Coronary artery (tissue), 2 donors: ENCODE data around the gene ZNF519.
"Not testable (repeated sequence)": the region's sequence is repeated elsewhere in the genome, so short reads cannot be mapped to it uniquely, and the experiment has no call there.

Experiments used
- DNase-seq: peaks from one replicate; pipeline ENCODE4 v3.0.0-alpha.2; 2017; ENCODE audit warnings: low spot score
- H3K27ac ChIP-seq, 2 donors: fragments of 200-600 bp; sonication (generic); one replicate each; pipeline ENCODE4 v1.5.1; 2016 to 2019
- H3K4me3 ChIP-seq: fragments of 200-600 bp; sonication (generic); 2 replicates; pipeline ENCODE4 v1.5.1; 2016; ENCODE audit warnings: mild to moderate bottlenecking, moderate library complexity
- CTCF ChIP-seq: fragments of 200-600 bp; sonication (generic); IDR thresholded peaks from one replicate; pipeline ENCODE4 v1.5.1; 2019; ENCODE audit warnings: antibody characterized with exemption

Gene ZNF519

GRCh38 chr18:14151564-14152113, 19.4 kb upstream of the ZNF519 start:
- DNase-seq, H3K4me3 ChIP-seq, H3K27ac ChIP-seq: not testable (repeated sequence)

DNA sequence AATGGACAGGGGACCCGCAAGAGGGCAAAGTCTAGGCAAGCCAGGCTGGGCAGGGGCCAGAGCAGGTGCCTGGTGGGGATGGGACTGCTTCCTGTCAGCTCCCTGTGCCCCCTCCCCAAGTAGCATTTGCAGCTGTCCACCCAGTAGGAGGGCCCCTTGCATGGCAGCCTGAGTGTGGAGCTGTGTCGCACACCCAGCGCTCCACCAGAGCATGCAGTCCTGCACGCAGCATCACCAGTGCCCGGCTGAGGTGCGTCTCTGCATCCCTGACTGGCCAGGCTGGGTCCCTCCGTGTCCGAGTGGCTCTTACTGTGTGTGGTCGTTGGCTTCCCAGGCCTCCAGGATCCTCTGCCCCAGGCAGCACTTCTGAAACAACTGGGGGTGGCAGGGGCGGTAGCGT, 18.5 kb upstream of the ZNF519 start:
- H3K4me3 ChIP-seq, DNase-seq, H3K27ac ChIP-seq: not testable (repeated sequence)

- H3K27ac ChIP-seq, DNase-seq, H3K4me3 ChIP-seq: not testable (repeated sequence)
Observed at GRCh38 chr18:14149916-14150420, 17.7 kb upstream of the ZNF519 start.

DNA sequence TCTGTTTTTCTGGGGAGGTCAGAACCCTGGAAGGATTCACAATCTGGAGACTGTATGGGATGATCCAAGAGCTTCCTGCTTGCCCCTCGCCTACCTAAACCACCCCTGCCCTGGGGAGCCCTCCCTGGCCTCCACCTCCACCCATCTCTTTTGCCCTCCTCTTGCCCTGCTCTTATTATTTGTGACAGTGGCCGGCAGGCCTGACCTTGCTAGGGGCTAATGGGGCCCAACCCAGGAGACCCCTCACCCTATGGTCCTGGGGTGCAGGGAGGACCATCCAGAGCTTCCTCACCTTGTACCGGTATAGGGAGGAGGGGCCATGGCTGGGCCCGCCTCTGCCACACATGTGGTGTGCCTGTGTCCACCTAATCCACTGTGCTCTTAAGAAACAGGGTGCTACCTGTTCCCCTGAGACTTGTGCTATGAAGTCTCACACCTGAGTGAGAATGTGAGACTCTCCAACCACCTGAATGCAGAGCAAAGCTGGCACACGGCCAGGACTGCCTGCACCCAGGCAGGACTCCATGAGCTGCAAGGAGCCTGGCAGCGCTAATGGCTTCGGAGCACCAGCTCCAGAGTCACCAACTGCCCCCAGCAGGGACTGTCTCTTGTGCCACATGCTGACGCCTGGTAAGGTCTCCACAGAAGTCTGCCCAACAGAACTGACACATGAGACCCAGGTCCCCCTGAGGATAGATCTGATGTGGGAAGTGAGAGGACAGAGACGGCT, 17.1 kb upstream of the ZNF519 start:
- not testable (repeated sequence) for H3K27ac ChIP-seq, DNase-seq, H3K4me3 ChIP-seq

GRCh38 chr18:14147935-14148865, 16.0 kb upstream of the ZNF519 start:
- not testable (repeated sequence) for H3K4me3 ChIP-seq, DNase-seq

DNA sequence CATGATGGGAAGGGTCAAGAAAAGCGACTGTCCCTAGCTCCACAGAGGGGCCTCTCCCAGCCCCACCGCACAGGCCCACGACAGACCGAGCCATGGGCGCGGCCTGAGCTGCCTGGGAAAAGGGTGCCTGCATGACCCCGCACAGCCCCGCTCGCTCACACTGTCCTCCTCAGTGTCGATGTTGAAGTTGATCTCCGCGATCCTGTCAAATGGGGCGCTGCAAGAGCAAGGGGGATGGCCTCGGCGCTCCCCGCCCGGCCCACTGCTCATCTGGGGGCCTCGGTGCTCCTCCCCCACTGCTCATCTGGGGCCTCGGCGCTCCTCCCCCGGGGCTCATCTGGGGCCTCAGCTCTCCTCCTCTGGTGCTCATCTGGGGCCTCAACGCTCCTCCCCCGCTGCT, 14.5 kb upstream of the ZNF519 start:
- not testable (repeated sequence) for DNase-seq, H3K27ac ChIP-seq, H3K4me3 ChIP-seq

More at GRCh38 chr18:14147935-14148865, 16.0 kb upstream of the ZNF519 start:
- not testable (repeated sequence) for H3K27ac ChIP-seq

DNA sequence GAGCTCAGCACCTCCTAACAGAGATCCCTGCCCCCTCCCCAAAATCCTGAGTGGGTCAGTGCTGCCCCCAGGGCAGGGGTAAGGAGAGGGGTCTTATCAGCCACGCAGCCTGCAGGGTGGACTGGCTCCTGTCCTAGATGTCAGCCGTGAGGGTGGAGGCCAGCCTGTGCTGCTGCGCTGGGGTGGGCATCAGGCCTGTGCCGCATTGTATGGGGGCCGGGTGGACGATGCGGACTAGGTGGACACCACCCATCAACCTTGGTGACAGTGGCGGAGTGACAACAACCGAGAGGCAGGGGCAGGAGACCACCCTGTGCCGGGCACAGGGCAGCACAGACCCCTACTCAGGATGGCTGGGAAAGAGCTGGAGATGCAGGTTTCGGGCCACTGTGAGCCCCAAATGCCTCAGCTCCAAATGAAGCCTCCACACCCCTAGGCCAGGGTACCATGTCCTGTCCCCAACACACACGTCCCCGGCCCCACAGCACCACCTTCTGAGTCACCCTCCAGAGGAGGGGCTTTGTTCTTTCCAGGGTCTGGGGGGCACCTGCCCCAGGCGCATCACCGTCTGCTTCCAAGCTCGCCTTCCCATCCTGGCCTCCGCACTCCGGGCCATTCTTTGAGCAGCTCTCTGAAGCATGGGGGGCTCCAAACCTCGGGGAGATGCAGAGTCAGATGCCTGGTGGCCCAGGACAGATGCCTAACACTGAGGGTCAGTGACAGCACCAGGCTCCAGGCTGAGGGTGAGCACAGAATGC, 13.5 kb upstream of the ZNF519 start:
- DNase-seq, H3K4me3 ChIP-seq, H3K27ac ChIP-seq: not testable (repeated sequence)

- H3K4me3 ChIP-seq, DNase-seq, H3K27ac ChIP-seq: not testable (repeated sequence)
Observed at GRCh38 chr18:14145021-14145420, 12.8 kb upstream of the ZNF519 start.

DNA sequence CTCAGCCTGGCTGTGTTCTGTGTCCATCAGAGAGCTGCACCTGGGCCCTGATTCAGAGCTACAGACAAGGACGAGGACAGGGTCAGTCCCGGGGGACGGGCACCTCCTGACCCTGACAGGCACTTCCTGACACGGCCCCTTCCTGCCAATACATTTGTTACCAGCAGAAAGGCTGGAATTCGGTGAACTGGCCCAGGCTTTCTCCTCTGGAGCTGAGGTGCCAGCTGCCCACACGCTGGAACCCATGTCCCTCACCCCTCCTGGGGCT, 12.3 kb upstream of the ZNF519 start:
- DNase-seq: no peak
- Histone ChIP-seq H3K27ac (no peak overlapping the region), H3K4me3 (no peak overlapping the region)
- TF ChIP-seq CTCF: no peak

DNA sequence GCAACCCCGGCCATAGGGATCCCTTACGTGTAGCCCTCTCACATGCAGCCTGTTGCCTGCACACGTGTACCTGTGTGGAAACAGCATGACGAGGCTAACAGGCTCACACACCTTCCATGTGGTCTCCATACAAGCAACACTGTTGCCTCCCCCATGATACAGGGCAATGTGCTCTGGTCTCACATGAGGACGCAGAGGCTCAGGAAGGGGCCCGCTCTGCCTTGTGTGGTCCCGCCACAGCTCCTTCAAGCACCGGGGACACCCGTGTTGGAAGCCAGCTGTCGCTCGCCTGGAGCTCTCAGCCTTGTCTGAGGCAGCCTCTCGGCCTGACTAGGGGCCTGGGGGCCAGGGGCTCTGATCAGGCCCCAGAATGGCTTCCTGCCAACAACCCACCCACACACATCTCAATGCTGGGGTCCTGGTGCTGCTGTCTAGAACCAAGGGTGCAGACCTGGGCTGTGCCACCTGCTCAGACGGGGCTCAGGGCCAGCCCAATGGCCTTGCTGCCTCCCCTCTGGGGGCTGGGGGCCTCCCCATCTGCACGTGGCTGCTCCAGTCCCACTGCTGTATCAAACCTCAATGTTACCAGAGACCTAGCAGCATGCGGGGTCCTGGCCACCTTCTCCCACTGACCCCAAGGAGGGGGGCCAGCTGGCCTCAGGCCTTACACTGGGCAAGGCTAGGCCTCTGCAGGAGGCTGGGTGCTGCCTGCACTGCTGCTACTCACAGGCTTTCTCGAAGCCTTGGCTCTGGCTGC, 11.8 kb upstream of the ZNF519 start:
- DNase-seq, H3K27ac ChIP-seq, H3K4me3 ChIP-seq: not testable (repeated sequence)

DNA sequence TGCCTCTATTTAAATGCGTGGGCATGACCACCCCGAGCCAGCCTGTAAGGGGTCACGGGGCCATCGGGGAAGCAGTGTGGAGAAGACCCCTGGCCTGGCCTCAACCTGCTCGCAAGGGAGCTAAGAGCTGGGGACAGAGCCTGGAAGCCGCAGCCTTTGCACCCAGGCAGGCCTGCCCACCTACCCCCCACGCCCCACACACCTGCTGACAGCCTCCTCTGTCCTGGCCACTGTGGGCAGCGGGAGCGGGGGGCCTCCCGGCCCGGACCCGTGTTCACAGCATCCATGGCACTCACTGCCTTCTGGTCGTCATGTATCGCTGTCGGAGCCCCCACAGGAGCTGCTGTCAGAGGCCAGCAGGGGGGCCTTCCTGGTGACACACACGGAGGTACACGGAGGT, 11.2 kb upstream of the ZNF519 start:
- H3K27ac ChIP-seq, DNase-seq, H3K4me3 ChIP-seq: not testable (repeated sequence)

- H3K27ac ChIP-seq, DNase-seq, H3K4me3 ChIP-seq: not testable (repeated sequence)
Observed at GRCh38 chr18:14142177-14142576, 9.9 kb upstream of the ZNF519 start.

DNA sequence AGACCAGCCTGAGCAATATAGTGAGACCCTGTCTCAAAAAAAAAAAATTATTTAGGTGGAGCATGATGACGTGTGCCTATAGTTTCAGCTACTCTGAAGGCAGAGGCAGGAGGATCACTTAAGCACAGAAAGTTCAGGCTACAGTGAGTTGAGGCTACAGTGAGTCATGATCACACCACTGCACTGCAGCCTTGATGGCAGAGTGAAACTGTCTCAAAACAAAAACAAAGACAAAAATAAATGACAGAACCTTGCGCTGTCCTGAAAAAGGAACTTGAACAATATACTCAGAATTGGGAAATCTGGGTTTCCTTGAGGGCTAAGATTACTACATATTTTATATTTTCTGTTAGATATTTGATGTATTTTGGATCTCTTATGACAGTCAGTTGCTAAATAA, 7.3 kb upstream of the ZNF519 start:
- not testable (repeated sequence) for H3K27ac ChIP-seq, H3K4me3 ChIP-seq, DNase-seq

DNA sequence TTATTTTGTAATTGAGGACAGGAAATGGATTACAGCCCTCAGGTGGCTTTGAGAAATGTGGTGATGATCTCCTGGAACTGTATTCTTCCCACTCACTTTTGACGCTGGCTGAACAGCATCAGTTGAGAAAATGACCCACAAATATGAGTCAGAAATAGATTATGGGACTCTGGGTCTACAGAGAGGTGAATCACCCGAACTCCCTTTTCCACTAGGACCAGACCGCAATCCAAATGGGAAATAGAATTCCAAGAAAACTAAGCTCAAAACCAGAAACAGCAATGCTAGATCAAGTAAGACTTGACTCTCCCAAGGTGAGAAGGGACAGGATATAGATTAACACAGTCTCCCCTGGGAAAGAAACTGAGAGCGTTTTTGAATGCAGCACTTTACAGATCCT, 5.7 kb upstream of the ZNF519 start:
- H3K27ac ChIP-seq, DNase-seq: not testable (repeated sequence)

GRCh38 chr18:14131696-14132270, 452 bp downstream of the ZNF519 start:
- peak overlapping the region; percentile 71 for H3K4me3 ChIP-seq
- peak overlapping the region; percentile 50 to 71 for H3K27ac ChIP-seq
- DNase-seq: not testable (repeated sequence)

More for the DNA sequence above, 5.7 kb upstream of the ZNF519 start:
- not testable (repeated sequence) for H3K4me3 ChIP-seq

DNA sequence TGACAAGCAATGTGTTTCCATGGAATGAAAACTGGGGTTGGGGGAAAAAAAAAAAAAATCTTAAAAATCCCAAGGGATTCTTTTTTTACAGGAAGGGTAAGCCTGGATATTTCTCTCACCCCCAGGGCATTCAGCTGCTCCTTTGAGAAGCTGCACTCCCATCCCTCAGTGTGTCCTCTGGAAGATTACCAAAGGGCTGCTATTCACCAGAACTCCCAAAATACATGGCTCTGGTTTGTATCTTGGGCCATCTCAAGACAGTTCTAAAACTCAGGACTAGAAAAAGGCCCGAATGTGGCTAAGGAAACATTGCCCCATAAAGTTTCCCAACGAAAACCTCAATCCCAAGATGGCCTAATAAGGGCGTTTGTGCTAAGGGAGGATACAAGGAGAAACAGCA, 1.4 kb downstream of the ZNF519 start:
- not testable (repeated sequence) for DNase-seq, H3K27ac ChIP-seq, H3K4me3 ChIP-seq
